ENCODE measurements around the gene CDKL2.

CDKL2 gene

DNA sequence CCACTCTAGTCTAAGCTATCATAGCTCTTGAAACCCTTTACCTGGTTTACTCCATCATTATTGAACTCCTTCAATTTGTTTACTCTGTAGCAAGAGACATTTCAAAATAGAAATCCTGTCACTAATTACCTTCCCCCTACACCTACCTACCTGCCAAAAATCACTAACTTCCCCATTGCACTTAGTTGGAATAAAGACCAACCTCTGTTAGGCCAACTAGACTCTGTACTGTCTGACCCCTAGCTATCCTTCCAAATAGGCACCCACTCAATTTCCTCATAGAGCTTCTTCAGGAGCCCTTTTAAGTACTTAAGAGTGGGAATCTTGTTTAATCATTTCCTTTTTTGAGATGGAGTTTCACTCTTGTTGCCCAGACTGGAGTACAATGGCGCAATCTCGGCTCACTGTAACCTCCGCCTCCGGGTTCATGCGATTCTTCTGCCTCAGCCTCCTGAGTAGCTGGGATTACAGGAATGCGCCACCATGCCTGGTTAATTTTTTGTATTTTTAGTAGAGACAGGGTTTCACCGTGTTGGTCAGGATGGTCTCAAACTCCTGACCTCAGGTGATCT, 8.9 kb upstream of the CDKL2 start:
- Histone ChIP-seq H3K4me1 (peaks cover 0 to 4% (median 0%) of the 10 kb centered on the region in 4 donors), H3K9me3 (no peaks in the 10 kb centered on the region), H3K27ac (no peak overlapping the region), H3K36me3 (peaks cover 3 to 8% (median 3%) of the 10 kb centered on the region in 3 donors), H3K4me3 (no peak overlapping the region), H3K27me3 (no peaks in the 10 kb centered on the region)
- intact Hi-C loops (cut with DNase I; ENCODE audit: low total_unique reads), result no loop called here
- TF ChIP-seq, protein P1, sequence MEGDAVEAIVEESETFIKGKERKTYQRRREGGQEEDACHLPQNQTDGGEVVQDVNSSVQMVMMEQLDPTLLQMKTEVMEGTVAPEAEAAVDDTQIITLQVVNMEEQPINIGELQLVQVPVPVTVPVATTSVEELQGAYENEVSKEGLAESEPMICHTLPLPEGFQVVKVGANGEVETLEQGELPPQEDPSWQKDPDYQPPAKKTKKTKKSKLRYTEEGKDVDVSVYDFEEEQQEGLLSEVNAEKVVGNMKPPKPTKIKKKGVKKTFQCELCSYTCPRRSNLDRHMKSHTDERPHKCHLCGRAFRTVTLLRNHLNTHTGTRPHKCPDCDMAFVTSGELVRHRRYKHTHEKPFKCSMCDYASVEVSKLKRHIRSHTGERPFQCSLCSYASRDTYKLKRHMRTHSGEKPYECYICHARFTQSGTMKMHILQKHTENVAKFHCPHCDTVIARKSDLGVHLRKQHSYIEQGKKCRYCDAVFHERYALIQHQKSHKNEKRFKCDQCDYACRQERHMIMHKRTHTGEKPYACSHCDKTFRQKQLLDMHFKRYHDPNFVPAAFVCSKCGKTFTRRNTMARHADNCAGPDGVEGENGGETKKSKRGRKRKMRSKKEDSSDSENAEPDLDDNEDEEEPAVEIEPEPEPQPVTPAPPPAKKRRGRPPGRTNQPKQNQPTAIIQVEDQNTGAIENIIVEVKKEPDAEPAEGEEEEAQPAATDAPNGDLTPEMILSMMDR (IDR thresholded peaks at IDR 0.05), result no peak
- DNase-seq, result no peak

DNA sequence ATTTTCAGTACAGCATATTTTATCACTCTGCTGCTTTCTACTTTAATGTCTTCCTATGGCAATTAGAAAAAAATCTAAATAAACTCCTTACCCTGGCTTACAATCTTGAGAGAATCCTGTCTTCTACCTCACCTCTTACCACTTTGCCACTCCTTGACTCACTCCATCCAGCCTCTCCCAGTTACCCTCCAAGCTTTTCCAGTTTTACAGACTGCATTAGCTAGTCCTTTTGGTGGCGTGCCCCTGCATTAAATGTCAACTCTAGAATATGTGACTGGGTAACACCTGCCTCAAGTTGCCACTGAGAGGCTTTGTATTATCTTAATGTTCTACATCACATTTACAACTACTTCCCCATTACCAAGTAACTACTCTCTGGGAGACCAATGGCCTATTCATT, 7.5 kb upstream of the CDKL2 start:
- no peak for DNase-seq
- H3K27ac ChIP-seq, result no peak overlapping the region
- intact Hi-C loops (cut with DNase I; ENCODE audit: low total_unique reads), result no loop called here
- TF ChIP-seq, protein P1 (IDR thresholded peaks at IDR 0.05), result no peak
- H3K36me3 ChIP-seq, result peaks cover 0 to 8% (median 0%) of the 10 kb centered on the region in 3 donors
- no peaks in the 10 kb centered on the region for H3K27me3 ChIP-seq
- H3K4me3 ChIP-seq, result no peak overlapping the region
- H3K4me1 ChIP-seq, result no peaks in the 10 kb centered on the region
- no peaks in the 10 kb centered on the region for H3K9me3 ChIP-seq

DNA sequence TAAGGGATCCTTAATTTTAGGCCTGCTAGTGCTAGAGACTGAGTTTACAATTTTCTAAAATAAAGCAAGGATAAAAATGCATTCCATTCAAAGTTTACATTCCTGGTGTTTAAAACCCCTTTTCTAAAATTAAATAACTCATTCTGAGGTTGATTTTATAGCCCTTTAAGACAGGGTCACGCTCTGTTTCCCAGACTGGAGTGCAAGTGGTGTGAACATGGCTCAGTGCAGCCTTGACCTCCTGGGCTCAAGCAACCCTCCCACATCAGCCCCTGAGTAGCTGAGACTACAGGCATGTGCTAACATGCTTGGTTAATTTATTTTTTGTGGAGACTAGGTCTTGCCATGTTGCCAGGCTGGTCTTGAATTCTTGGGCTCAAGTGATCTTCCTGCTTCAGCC, 6.8 kb upstream of the CDKL2 start:
- H3K27ac ChIP-seq, result no peak overlapping the region
- TF ChIP-seq, protein P1 (IDR thresholded peaks at IDR 0.05), result no peak
- intact Hi-C loops (cut with DNase I; ENCODE audit: low total_unique reads), result no loop called here
- no peak overlapping the region for H3K4me3 ChIP-seq
- H3K36me3 ChIP-seq, result peaks cover 0 to 8% (median 0%) of the 10 kb centered on the region in 3 donors
- DNase-seq, result no peak
- no peaks in the 10 kb centered on the region for H3K27me3 ChIP-seq
- no peaks in the 10 kb centered on the region for H3K9me3 ChIP-seq
- no peaks in the 10 kb centered on the region for H3K4me1 ChIP-seq

DNA sequence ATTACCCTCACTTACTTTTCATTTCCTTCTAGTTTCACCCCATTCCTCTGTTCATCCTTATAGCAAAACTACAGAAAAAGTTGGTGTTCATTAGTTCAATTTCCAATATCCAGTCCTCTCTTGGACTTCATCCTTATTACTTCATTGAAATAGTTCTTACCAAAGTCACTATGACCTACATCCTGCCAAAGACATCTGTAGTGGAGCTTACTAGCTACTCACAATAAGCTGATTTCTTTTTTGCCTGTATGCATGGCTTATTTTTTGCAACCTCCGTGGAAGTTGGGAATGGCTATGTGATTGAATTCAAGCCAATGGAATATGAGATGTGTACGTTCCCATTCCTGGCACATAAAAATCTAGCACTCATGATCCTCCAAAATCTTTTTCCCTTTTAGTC, 4.6 kb upstream of the CDKL2 start:
- Histone ChIP-seq H3K4me1 (peaks cover 0 to 4% (median 2%) of the 10 kb centered on the region in 4 donors), H3K27ac (no peak overlapping the region), H3K27me3 (no peaks in the 10 kb centered on the region), H3K9me3 (no peaks in the 10 kb centered on the region), H3K4me3 (no peak overlapping the region), H3K36me3 (peaks cover 0 to 8% (median 0%) of the 10 kb centered on the region in 3 donors)
- intact Hi-C loops (cut with DNase I; ENCODE audit: low total_unique reads), result no loop called here
- TF ChIP-seq, protein P1 (IDR thresholded peaks at IDR 0.05), result no peak
- no peak for DNase-seq

DNA sequence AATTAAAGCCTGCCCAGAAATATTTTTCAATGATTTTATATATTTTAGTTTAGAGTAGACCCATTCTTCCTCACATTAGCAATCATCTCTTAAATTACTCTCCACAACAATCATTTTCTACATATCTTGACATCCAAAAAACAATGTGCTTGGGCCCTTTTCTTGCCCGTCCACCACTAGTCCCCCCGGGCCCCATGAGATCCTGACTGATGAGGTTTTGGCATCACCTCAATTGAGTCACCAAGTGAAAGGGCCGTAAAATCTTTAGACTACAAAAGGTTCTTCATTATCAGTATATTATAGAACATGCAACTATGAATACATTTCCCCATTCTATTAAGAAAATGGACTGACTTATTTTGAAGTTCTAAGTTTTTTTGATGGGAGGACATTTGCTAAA, 4.0 kb upstream of the CDKL2 start:
- Histone ChIP-seq H3K27me3 (no peaks in the 10 kb centered on the region), H3K9me3 (no peaks in the 10 kb centered on the region), H3K4me1 (peaks cover 0 to 5% (median 2%) of the 10 kb centered on the region in 4 donors), H3K27ac (no peak overlapping the region), H3K4me3 (no peak overlapping the region), H3K36me3 (peaks cover 0 to 3% (median 0%) of the 10 kb centered on the region in 3 donors)
- intact Hi-C loops (cut with DNase I; ENCODE audit: low total_unique reads), result no loop called here
- DNase-seq, result no peak
- TF ChIP-seq, protein P1 (IDR thresholded peaks at IDR 0.05), result no peak

DNA sequence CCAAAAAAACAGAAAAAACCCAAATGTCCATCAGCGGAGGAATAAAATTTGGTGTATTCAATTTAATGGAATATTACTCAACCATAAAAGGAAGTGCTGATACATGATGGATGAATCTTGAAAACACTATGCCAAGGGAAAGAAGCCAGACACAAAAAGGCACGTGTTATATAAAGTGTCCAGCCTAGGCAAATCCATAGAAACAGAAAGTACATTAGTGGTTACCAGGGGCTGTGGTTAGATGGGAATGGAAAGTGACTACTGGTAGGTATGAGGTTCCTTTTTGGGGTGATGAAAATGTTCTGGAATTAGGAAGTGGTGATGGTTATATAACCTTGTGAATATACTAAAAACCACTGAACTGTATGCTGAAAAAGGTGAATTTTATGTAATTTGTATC, 3.5 kb upstream of the CDKL2 start:
- Histone ChIP-seq H3K9me3 (no peaks in the 10 kb centered on the region), H3K36me3 (no peaks in the 10 kb centered on the region), H3K4me1 (peaks cover 0 to 5% (median 2%) of the 10 kb centered on the region in 4 donors), H3K4me3 (no peak overlapping the region), H3K27me3 (no peaks in the 10 kb centered on the region), H3K27ac (no peak overlapping the region)
- intact Hi-C loops (cut with DNase I; ENCODE audit: low total_unique reads), result no loop called here
- DNase-seq, result no peak
- TF ChIP-seq, protein P1 (IDR thresholded peaks at IDR 0.05), result no peak

Data from tibial artery (tissue), 4 donors.